HCT116 (cell line): Measurements from ENCODE around the gene CAPG.

Experiments used
- CTCF ChIP-seq, 3 experiments: fragments of 200-600 bp in 1 of 3; sonication (generic) in 1 of 3; IDR thresholded peaks in 2 of 3; conservative IDR thresholded peaks in 1 of 3; 2 replicates each; pipeline ENCODE4 v1.5.1; 2012 to 2017; ENCODE audit warnings: low read depth in 2 of 3, low read length in 2 of 3, antibody characterized with exemption in 1 of 3, borderline replicate concordance in 1 of 3, control low read depth in 1 of 3, mild to moderate bottlenecking in 1 of 3, mixed read lengths in 1 of 3, mixed run types in 1 of 3, moderate library complexity in 1 of 3; ENCODE audit not compliant: insufficient read depth in 1 of 3
- EZH2 ChIP-seq: fragments of 200-600 bp; sonication (generic); IDR thresholded peaks from 2 replicates; pipeline ENCODE4 v1.6.1; 2017; ENCODE audit warnings: antibody characterized with exemption, mixed run types
- EZH2phosphoT487 ChIP-seq: fragments of 200-600 bp; IDR thresholded peaks from 2 replicates; pipeline ENCODE4 v1.6.1; 2018; ENCODE audit warnings: antibody characterized with exemption, borderline replicate concordance
- MAX ChIP-seq: IDR thresholded peaks from 2 replicates; pipeline ENCODE4 v1.6.1; 2012
- POLR2AphosphoS5 ChIP-seq: IDR thresholded peaks from 2 replicates; pipeline ENCODE4 v1.6.1; 2011; ENCODE audit warnings: mild to moderate bottlenecking, low read depth, low read length, moderate library complexity
- SP1 ChIP-seq: IDR thresholded peaks from 2 replicates; pipeline ENCODE4 v1.6.1; 2012; ENCODE audit warnings: low read depth
- TCF7L2 ChIP-seq: IDR thresholded peaks from 2 replicates; pipeline ENCODE4 v1.7.0; 2011; ENCODE audit warnings: borderline replicate concordance, inconsistent platforms; ENCODE audit not compliant: insufficient read depth, insufficient read length; ENCODE audit errors: extremely low read depth

- TF ChIP-seq CTCF (IDR thresholded peaks at IDR 0.05 in 2 of 3, conservative IDR thresholded peaks at IDR 0.05 in 1 of 3; ENCODE audit: borderline replicate concordance in 1 of 3, insufficient read depth in 1 of 3, low read depth in 2 of 3, low read length in 2 of 3), result no peak
- no peak for TF ChIP-seq EZH2phosphoT487
- TF ChIP-seq SP1, result no peak
- TF ChIP-seq EZH2, result no peak
- TF ChIP-seq POLR2AphosphoS5, result no peak
- TF ChIP-seq MAX, result no peak
- no peak for TF ChIP-seq TCF7L2
Measured at GRCh38 chr2:85368921-85369320, 41.2 kb downstream of the CAPG start.
